H9 (cell line): Measurements from ENCODE around the gene LGALS3. TPM values are rescaled to one million over a fixed set of nuclear protein-coding genes. Genes with fewer than 3 reads are reported as not detected.

Experiments used
- DNase-seq: peaks from one replicate; pipeline ENCODE4 v3.0.0-alpha.2; 2017
- H2AFZ ChIP-seq: one replicate; pipeline ENCODE4 v1.6.1; 2013; ENCODE audit warnings: mild to moderate bottlenecking, low read length, control low read depth, moderate library complexity
- H2AK5ac ChIP-seq: 2 replicates; pipeline ENCODE4 v1.6.1; 2013; ENCODE audit warnings: low read length, control low read depth, mixed read lengths; ENCODE audit not compliant: insufficient read length
- H2BK120ac ChIP-seq: one replicate; pipeline ENCODE4 v1.6.1; 2013; ENCODE audit warnings: low read depth, mild to moderate bottlenecking, low read length, control low read depth, inconsistent platforms; ENCODE audit not compliant: poor library complexity, severe bottlenecking
- H2BK12ac ChIP-seq: 2 replicates; pipeline ENCODE4 v1.6.1; 2013; ENCODE audit warnings: low read length, control low read depth, mixed read lengths, low read depth; ENCODE audit not compliant: insufficient read length
- H2BK15ac ChIP-seq: 2 replicates; pipeline ENCODE4 v1.6.1; 2013; ENCODE audit warnings: low read depth, low read length, control low read depth
- H2BK20ac ChIP-seq: one replicate; pipeline ENCODE4 v1.6.1; 2013; ENCODE audit warnings: low read depth, mild to moderate bottlenecking, low read length, control low read depth, inconsistent platforms; ENCODE audit not compliant: poor library complexity, severe bottlenecking
- H2BK5ac ChIP-seq: 2 replicates; pipeline ENCODE4 v1.6.1; 2013; ENCODE audit warnings: low read length, control low read depth, mixed read lengths; ENCODE audit not compliant: insufficient read length
- H3K14ac ChIP-seq: 2 replicates; pipeline ENCODE4 v1.6.1; 2013; ENCODE audit warnings: low read length, control low read depth; ENCODE audit not compliant: insufficient read depth
- H3K18ac ChIP-seq: 2 replicates; pipeline ENCODE4 v1.6.1; 2013; ENCODE audit warnings: low read depth, mild to moderate bottlenecking, mixed read lengths, low read length, control low read depth; ENCODE audit not compliant: insufficient read length
- H3K23ac ChIP-seq: 2 replicates; pipeline ENCODE4 v1.6.1; 2013; ENCODE audit warnings: low read length, control low read depth, mixed read lengths, low read depth; ENCODE audit not compliant: insufficient read length
- H3K23me2 ChIP-seq: 2 replicates; pipeline ENCODE4 v1.6.1; 2013; ENCODE audit warnings: low read depth, mild to moderate bottlenecking, mixed read lengths, low read length, control low read depth; ENCODE audit not compliant: insufficient read length, poor library complexity, severe bottlenecking
- H3K27ac ChIP-seq: 2 replicates; pipeline ENCODE4 v1.5.1; 2013; ENCODE audit warnings: low read length, control low read depth, mixed read lengths, low read depth; ENCODE audit not compliant: insufficient read length
- H3K27me3 ChIP-seq: 2 replicates; pipeline ENCODE4 v1.6.1; 2013; ENCODE audit warnings: low read length, control low read depth, inconsistent platforms; ENCODE audit not compliant: insufficient read depth
- H3K4ac ChIP-seq: 2 replicates; pipeline ENCODE4 v1.6.1; 2013; ENCODE audit warnings: low read depth, mild to moderate bottlenecking, control low read depth, inconsistent platforms, low read length, moderate library complexity
- H3K4me1 ChIP-seq: 2 replicates; pipeline ENCODE4 v1.6.1; 2013; ENCODE audit warnings: low read length, control low read depth, inconsistent platforms; ENCODE audit not compliant: insufficient read depth
- H3K4me2 ChIP-seq: 2 replicates; pipeline ENCODE4 v1.6.1; 2013; ENCODE audit warnings: low read length, control low read depth, mixed read lengths; ENCODE audit not compliant: insufficient read length, insufficient read depth
- H3K56ac ChIP-seq: 2 replicates; pipeline ENCODE4 v1.6.1; 2013; ENCODE audit warnings: low read depth, mild to moderate bottlenecking, mixed read lengths, low read length, control low read depth; ENCODE audit not compliant: insufficient read length
- H3K79me1 ChIP-seq: 2 replicates; pipeline ENCODE4 v1.6.1; 2013; ENCODE audit warnings: low read depth, mild to moderate bottlenecking, moderate library complexity, low read length, control low read depth, inconsistent platforms; ENCODE audit not compliant: insufficient read depth, poor library complexity, severe bottlenecking
- H3K79me2 ChIP-seq: 2 replicates; pipeline ENCODE4 v1.6.1; 2013; ENCODE audit warnings: low read length, control low read depth, inconsistent platforms; ENCODE audit not compliant: insufficient read depth
- H3K9ac ChIP-seq: 2 replicates; pipeline ENCODE4 v1.6.1; 2013; ENCODE audit warnings: low read length, control low read depth, mixed read lengths; ENCODE audit not compliant: insufficient read length; ENCODE audit errors: extremely low read depth
- H3K9me3 ChIP-seq: one replicate; pipeline ENCODE4 v1.6.1; 2013; ENCODE audit warnings: low read depth, low read length, inconsistent platforms; ENCODE audit not compliant: control insufficient read depth
- H3T11ph ChIP-seq: one replicate; pipeline ENCODE4 v1.6.1; 2013; ENCODE audit warnings: mild to moderate bottlenecking, low read length, control low read depth, inconsistent platforms
- H4K20me1 ChIP-seq: one replicate; pipeline ENCODE4 v1.6.1; 2013; ENCODE audit not compliant: control insufficient read depth, insufficient read length, insufficient read depth
- H4K5ac ChIP-seq: 2 replicates; pipeline ENCODE4 v1.6.1; 2013; ENCODE audit warnings: low read depth, mild to moderate bottlenecking, mixed read lengths, low read length, control low read depth; ENCODE audit not compliant: insufficient read length
- H4K8ac ChIP-seq: replicated peaks from 2 replicates; pipeline ENCODE4 v1.6.1; 2013; ENCODE audit warnings: low read length, control low read depth, mixed read lengths, low read depth; ENCODE audit not compliant: insufficient read length
- H4K91ac ChIP-seq: 2 replicates; pipeline ENCODE4 v1.6.1; 2013; ENCODE audit warnings: low read depth, mild to moderate bottlenecking, moderate library complexity, mixed read lengths, low read length, control low read depth; ENCODE audit not compliant: insufficient read length
- H3K27ac Mint-ChIP-seq, 3 experiments: 2 replicates in 2 of 3; 3 replicates in 1 of 3; pipeline ENCODE4 v1.8.0; 2020 to 2021; ENCODE audit warnings: mixed read lengths in 3 of 3, mild to moderate bottlenecking in 1 of 3, moderate library complexity in 1 of 3
- H3K27me3 Mint-ChIP-seq: 2 replicates; pipeline ENCODE4 v1.8.0; 2021; ENCODE audit warnings: low read depth, mild to moderate bottlenecking, moderate library complexity, mixed read lengths
- H3K36me3 Mint-ChIP-seq, 3 experiments: 2 replicates in 2 of 3; 3 replicates in 1 of 3; pipeline ENCODE4 v1.8.0; 2020 to 2021; ENCODE audit warnings: low read depth in 3 of 3, mixed read lengths in 3 of 3; ENCODE audit not compliant: insufficient read depth in 1 of 3
- H3K4me1 Mint-ChIP-seq, 2 experiments: 2 replicates each; pipeline ENCODE4 v1.8.0; 2020; ENCODE audit warnings: mixed read lengths in 2 of 2
- H3K4me3 Mint-ChIP-seq, 2 experiments: 2 replicates in 1 of 2; 3 replicates in 1 of 2; pipeline ENCODE4 v1.8.0; 2020 to 2021; ENCODE audit warnings: mild to moderate bottlenecking in 2 of 2, mixed read lengths in 2 of 2, moderate library complexity in 1 of 2
- H3K9me3 Mint-ChIP-seq, 2 experiments: 2 replicates in 1 of 2; 3 replicates in 1 of 2; pipeline ENCODE4 v1.8.0; 2020; ENCODE audit warnings: mild to moderate bottlenecking in 2 of 2, mixed read lengths in 2 of 2, moderate library complexity in 1 of 2
- WGBS: extraction: QIAGEN DNeasy Blood & Tissue Kit; methylation state at CpG from one replicate; pipeline ENCODE4 v1.1.7; 2013; ENCODE audit warnings: missing lambda C conversion rate, low lambda C conversion rate, mixed read lengths; ENCODE audit not compliant: insufficient read length; ENCODE audit errors: extremely low coverage; 5-methylcytosine and 5-hydroxymethylcytosine counted together
- total RNA-seq: library from RNA; stranded (reverse); gene quantifications from 2 replicates; pipeline ENCODE4 v1.2.1, GENCODE V29; 2021
- TF ChIP-seq, protein P1 (sequence below): fragments of 200-600 bp; sonication (generic); conservative IDR thresholded peaks from 3 replicates; pipeline ENCODE4 v1.8.0; 2021; ENCODE audit warnings: antibody characterized with exemption, mild to moderate bottlenecking

Gene LGALS3
- total RNA-seq, 1 experiment from 2014 or later = 4.0 TPM

DNA sequence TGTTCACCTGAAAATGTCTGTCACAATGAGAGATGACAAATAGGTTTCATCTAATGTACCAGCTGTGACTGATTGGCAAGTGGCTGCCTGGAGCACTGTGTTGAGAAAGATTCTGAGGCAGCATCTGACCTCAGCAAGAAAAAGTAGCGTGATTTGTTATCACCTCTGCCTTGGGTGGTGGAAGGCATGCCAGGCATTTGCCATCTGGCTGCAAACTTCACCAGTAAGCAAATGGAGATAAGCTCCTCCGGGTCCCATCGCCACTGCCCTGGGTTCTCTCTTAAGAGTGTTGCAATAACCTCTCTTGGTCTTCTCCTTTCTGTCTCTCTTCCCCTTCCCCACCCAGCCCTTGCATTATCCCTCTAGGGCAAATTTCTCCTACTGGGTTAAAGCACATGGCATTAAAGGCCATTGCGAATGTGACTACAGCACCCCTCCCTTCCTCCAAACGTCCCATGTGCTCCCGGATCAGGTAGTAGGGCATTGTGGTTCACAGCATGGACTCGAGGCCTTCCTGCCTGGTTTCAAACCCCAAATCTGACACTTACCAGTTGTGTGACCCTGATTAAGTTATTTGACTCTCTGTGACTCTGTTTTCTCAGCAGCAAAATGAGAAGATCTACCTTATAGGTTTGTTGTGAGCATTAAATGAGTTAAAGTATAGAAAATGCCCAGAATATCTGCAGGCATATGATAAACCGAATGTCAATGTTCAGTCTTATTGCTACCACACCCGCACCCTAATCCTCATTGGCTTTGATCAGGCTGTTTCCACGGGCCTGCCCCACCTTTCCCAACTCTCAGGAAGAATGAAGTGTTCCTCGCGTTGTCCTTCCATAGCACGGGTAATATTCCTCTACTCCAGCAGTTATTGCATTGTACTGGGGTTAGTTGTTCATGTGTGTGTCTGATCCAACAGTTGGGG lies 8.2 kb upstream of the LGALS3 start:
- no peak overlapping the region for H4K8ac ChIP-seq
- H4K5ac ChIP-seq = no peak overlapping the region
- H3K27ac ChIP-seq = no peak overlapping the region
- Mint-ChIP-seq H3K27ac (no peak overlapping the region), H3K4me3 (no peak overlapping the region), H3K9me3 (no peaks in the 10 kb centered on the region), H3K4me1 (peaks cover 12 to 14% of the 10 kb centered on the region in 2 experiments), H3K27me3 (peaks cover 24% of the 10 kb centered on the region), H3K36me3 (no peaks in the 10 kb centered on the region; a peak in 1 of 7 replicates)
- no peak overlapping the region for H4K91ac ChIP-seq
- H3K4me1 ChIP-seq = no peaks in the 10 kb centered on the region
- H2AFZ ChIP-seq = no peak overlapping the region
- no peak overlapping the region for H2BK12ac ChIP-seq
- H4K20me1 ChIP-seq = no peaks in the 10 kb centered on the region
- H2BK120ac ChIP-seq = no peak overlapping the region
- no peak overlapping the region for H3K4me2 ChIP-seq
- no peak overlapping the region for H2BK20ac ChIP-seq
- no peak overlapping the region for H3K4ac ChIP-seq
- H3K27me3 ChIP-seq = no peaks in the 10 kb centered on the region
- H3K14ac ChIP-seq = no peak overlapping the region
- H3K9me3 ChIP-seq = no peaks in the 10 kb centered on the region
- H3K79me2 ChIP-seq = no peaks in the 10 kb centered on the region
- no peak overlapping the region for H3K23ac ChIP-seq
- no peak overlapping the region for H3K56ac ChIP-seq
- no peak overlapping the region for H3K9ac ChIP-seq
- H3T11ph ChIP-seq = no peak overlapping the region
- no CpG with 5 or more reads among the region's 13 CpGs for WGBS
- no peak overlapping the region for H3K18ac ChIP-seq
- H3K79me1 ChIP-seq = no peaks in the 10 kb centered on the region
- TF ChIP-seq, protein P1, sequence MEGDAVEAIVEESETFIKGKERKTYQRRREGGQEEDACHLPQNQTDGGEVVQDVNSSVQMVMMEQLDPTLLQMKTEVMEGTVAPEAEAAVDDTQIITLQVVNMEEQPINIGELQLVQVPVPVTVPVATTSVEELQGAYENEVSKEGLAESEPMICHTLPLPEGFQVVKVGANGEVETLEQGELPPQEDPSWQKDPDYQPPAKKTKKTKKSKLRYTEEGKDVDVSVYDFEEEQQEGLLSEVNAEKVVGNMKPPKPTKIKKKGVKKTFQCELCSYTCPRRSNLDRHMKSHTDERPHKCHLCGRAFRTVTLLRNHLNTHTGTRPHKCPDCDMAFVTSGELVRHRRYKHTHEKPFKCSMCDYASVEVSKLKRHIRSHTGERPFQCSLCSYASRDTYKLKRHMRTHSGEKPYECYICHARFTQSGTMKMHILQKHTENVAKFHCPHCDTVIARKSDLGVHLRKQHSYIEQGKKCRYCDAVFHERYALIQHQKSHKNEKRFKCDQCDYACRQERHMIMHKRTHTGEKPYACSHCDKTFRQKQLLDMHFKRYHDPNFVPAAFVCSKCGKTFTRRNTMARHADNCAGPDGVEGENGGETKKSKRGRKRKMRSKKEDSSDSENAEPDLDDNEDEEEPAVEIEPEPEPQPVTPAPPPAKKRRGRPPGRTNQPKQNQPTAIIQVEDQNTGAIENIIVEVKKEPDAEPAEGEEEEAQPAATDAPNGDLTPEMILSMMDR = no peak
- no peak for DNase-seq
- no peak overlapping the region for H2BK5ac ChIP-seq
- H3K23me2 ChIP-seq = no peaks in the 10 kb centered on the region
- H2AK5ac ChIP-seq = no peak overlapping the region
- H2BK15ac ChIP-seq = no peak overlapping the region
